HCT116 (cell line): Measurements from ENCODE around the gene EPHX1. TPM values are rescaled to one million over a fixed set of nuclear protein-coding genes. Genes with fewer than 3 reads are reported as not detected.

Source experiments
- ATAC-seq: fragments of 200-7000 bp; cut with Tn5 transposase; 2 replicates; pipeline ENCODE4 v1.9.1; 2020; ENCODE audit warnings: mild to moderate bottlenecking, moderate library complexity
- BruUV-seq: library from RNA; stranded (reverse); fragments of 400-500 nt; replicated peaks from 2 replicates; lab custom pipeline; 2021; lab: Mats Ljungman, UMichigan
- CTCF ChIA-PET: fragments of 300-600 bp; sonication (Branson Sonifier 250); formaldehyde crosslinking; loops from one replicate; lab custom pipeline; 2021; ENCODE audit warnings: antibody characterized with exemption; lab: Charles Lee
- POLR2A ChIA-PET: fragments of 300-600, 350-600 bp; sonication (Branson Sonifier 250); formaldehyde crosslinking; loops from one replicate; lab custom pipeline; 2021; ENCODE audit warnings: antibody characterized with exemption; lab: Charles Lee
- RAD21 ChIA-PET, 2 experiments: fragments of 300-600 bp; sonication (Branson Sonifier 250); formaldehyde crosslinking; loops; one replicate each; lab custom pipeline; 2023; ENCODE audit warnings: low total read pairs in 2 of 2; ENCODE audit not compliant: uncharacterized antibody in 2 of 2, unreplicated experiment in 2 of 2, low non-redundant PET in 1 of 2; lab: Charles Lee
- DNase-seq: peaks from one replicate; pipeline ENCODE4 v3.0.0-alpha.2; 2010; ENCODE audit warnings: low read depth, low spot score
- H2AFZ ChIP-seq: fragments of 200-600 bp; shearing (Covaris generic), sonication (generic); 2 replicates; pipeline ENCODE4 v1.6.1; 2017; ENCODE audit warnings: low read depth, mixed run types, mixed read lengths, antibody characterized with exemption, low read length; ENCODE audit not compliant: poor library complexity, severe bottlenecking
- H3K27ac ChIP-seq: 2 replicates; pipeline ENCODE4 v1.5.1; 2012; ENCODE audit warnings: low read depth, low read length
- H3K27me3 ChIP-seq: fragments of 200-600 bp; sonication (generic); 2 replicates; pipeline ENCODE4 v1.6.1; 2016; ENCODE audit warnings: mixed run types, low read length, mixed read lengths; ENCODE audit not compliant: insufficient read depth
- H3K36me3 ChIP-seq, 2 experiments: fragments of 200-500 bp in 1 of 2; fragments of 200-600 bp in 1 of 2; sonication (Bioruptor generic) in 1 of 2; sonication (generic) in 1 of 2; 2 replicates each; pipeline versions ENCODE4 v1.5.1 to v1.6.1; 2014 to 2016; ENCODE audit warnings: low read length in 2 of 2, inconsistent platforms in 1 of 2, mixed read lengths in 1 of 2, mixed run types in 1 of 2; ENCODE audit not compliant: insufficient read depth in 2 of 2, control insufficient read depth in 1 of 2
- H3K4me1 ChIP-seq, 2 experiments: fragments of 200-600 bp in 1 of 2; sonication (generic) in 1 of 2; 2 replicates each; pipeline versions ENCODE4 v1.5.1 to v1.6.1; 2012 to 2017; ENCODE audit warnings: low read length in 2 of 2, inconsistent platforms in 1 of 2, mild to moderate bottlenecking in 1 of 2, mixed read lengths in 1 of 2, mixed run types in 1 of 2, moderate library complexity in 1 of 2; ENCODE audit not compliant: insufficient read depth in 2 of 2, control insufficient read depth in 1 of 2
- H3K4me2 ChIP-seq: fragments of 200-600 bp; sonication (generic); 2 replicates; pipeline ENCODE4 v1.6.1; 2017; ENCODE audit warnings: mixed run types, low read length, mixed read lengths
- H3K4me3 ChIP-seq, 2 experiments: fragments of 200-600 bp in 1 of 2; sonication (generic) in 1 of 2; replicated peaks in 1 of 2; 2 replicates each; pipeline ENCODE4 v1.5.1; 2011 to 2016; ENCODE audit warnings: low read length in 2 of 2, control low read depth in 1 of 2, low read depth in 1 of 2, mild to moderate bottlenecking in 1 of 2, mixed read lengths in 1 of 2, mixed run types in 1 of 2
- H3K79me2 ChIP-seq: fragments of 200-600 bp; sonication (generic); 2 replicates; pipeline ENCODE4 v1.6.1; 2017; ENCODE audit warnings: mild to moderate bottlenecking, mixed run types, low read length, moderate library complexity, mixed read lengths; ENCODE audit not compliant: insufficient read depth
- H3K9ac ChIP-seq: fragments of 200-600 bp; sonication (generic); 2 replicates; pipeline ENCODE4 v1.6.1; 2016; ENCODE audit warnings: low read length, mixed read lengths
- H3K9me2 ChIP-seq: fragments of 200-600 bp; sonication (generic), shearing (Covaris generic); 2 replicates; pipeline ENCODE4 v1.6.1; 2017; ENCODE audit warnings: mixed run types, mild to moderate bottlenecking, moderate library complexity; ENCODE audit not compliant: insufficient read depth
- H3K9me3 ChIP-seq, 2 experiments: fragments of 200-500 bp in 1 of 2; fragments of 200-600 bp in 1 of 2; sonication (Bioruptor generic) in 1 of 2; sonication (generic) in 1 of 2; 2 replicates each; pipeline ENCODE4 v1.6.1; 2014 to 2017; ENCODE audit warnings: low read length in 2 of 2, mixed read lengths in 2 of 2, inconsistent platforms in 1 of 2, low read depth in 1 of 2, mild to moderate bottlenecking in 1 of 2, mixed run types in 1 of 2, moderate library complexity in 1 of 2; ENCODE audit not compliant: control insufficient read depth in 1 of 2, insufficient read depth in 1 of 2
- H4K20me1 ChIP-seq: fragments of 200-600 bp; sonication (generic), shearing (Covaris generic); 2 replicates; pipeline ENCODE4 v1.6.1; 2017; ENCODE audit warnings: mixed run types, mild to moderate bottlenecking, moderate library complexity; ENCODE audit not compliant: insufficient read depth
- ATF3 ChIP-seq: IDR thresholded peaks from 2 replicates; pipeline ENCODE4 v1.6.1; 2012
- CBX3 ChIP-seq: IDR thresholded peaks from 2 replicates; pipeline ENCODE4 v1.6.1; 2012; ENCODE audit warnings: low read depth
- CEBPB ChIP-seq: IDR thresholded peaks from 2 replicates; pipeline ENCODE4 v1.6.1; 2012; ENCODE audit warnings: low read depth
- CTCF ChIP-seq, 3 experiments: fragments of 200-600 bp in 1 of 3; sonication (generic) in 1 of 3; IDR thresholded peaks in 2 of 3; conservative IDR thresholded peaks in 1 of 3; 2 replicates each; pipeline ENCODE4 v1.5.1; 2012 to 2017; ENCODE audit warnings: low read depth in 2 of 3, low read length in 2 of 3, antibody characterized with exemption in 1 of 3, borderline replicate concordance in 1 of 3, control low read depth in 1 of 3, mild to moderate bottlenecking in 1 of 3, mixed read lengths in 1 of 3, mixed run types in 1 of 3, moderate library complexity in 1 of 3; ENCODE audit not compliant: insufficient read depth in 1 of 3
- EGR1 ChIP-seq: IDR thresholded peaks from 2 replicates; pipeline ENCODE4 v1.6.1; 2012; ENCODE audit warnings: low read depth
- ELF1 ChIP-seq: IDR thresholded peaks from 2 replicates; pipeline ENCODE4 v1.6.1; 2012; ENCODE audit warnings: low read depth, borderline replicate concordance
- EZH2 ChIP-seq: fragments of 200-600 bp; sonication (generic); IDR thresholded peaks from 2 replicates; pipeline ENCODE4 v1.6.1; 2017; ENCODE audit warnings: antibody characterized with exemption, mixed run types
- EZH2phosphoT487 ChIP-seq: fragments of 200-600 bp; IDR thresholded peaks from 2 replicates; pipeline ENCODE4 v1.6.1; 2018; ENCODE audit warnings: antibody characterized with exemption, borderline replicate concordance
- FOSL1 ChIP-seq: IDR thresholded peaks from 2 replicates; pipeline ENCODE4 v1.6.1; 2012; ENCODE audit warnings: low read depth
- JUND ChIP-seq: IDR thresholded peaks from 2 replicates; pipeline ENCODE4 v1.6.1; 2012
- POLR2A ChIP-seq: IDR thresholded peaks from 2 replicates; pipeline ENCODE4 v1.7.0; 2011; ENCODE audit warnings: borderline replicate concordance; ENCODE audit not compliant: insufficient read depth, insufficient read length; ENCODE audit errors: extremely low read depth
- POLR2AphosphoS5 ChIP-seq: IDR thresholded peaks from 2 replicates; pipeline ENCODE4 v1.6.1; 2011; ENCODE audit warnings: mild to moderate bottlenecking, low read depth, low read length, moderate library complexity
- REST ChIP-seq: IDR thresholded peaks from 2 replicates; pipeline ENCODE4 v1.6.1; 2012; ENCODE audit warnings: low read depth
- SIN3A ChIP-seq: IDR thresholded peaks from 2 replicates; pipeline ENCODE4 v1.6.1; 2012; ENCODE audit warnings: low read depth
- SP1 ChIP-seq: IDR thresholded peaks from 2 replicates; pipeline ENCODE4 v1.6.1; 2012; ENCODE audit warnings: low read depth
- SRF ChIP-seq: IDR thresholded peaks from 2 replicates; pipeline ENCODE4 v1.6.1; 2012; ENCODE audit warnings: low read depth
- ZFX ChIP-seq: fragments of 450-650 bp; IDR thresholded peaks from 2 replicates; pipeline ENCODE4 v1.6.1; 2017
- ZNF274 ChIP-seq: fragments of 200-500 bp; sonication (Bioruptor generic); IDR thresholded peaks from 2 replicates; pipeline ENCODE4 v1.6.1; 2014; ENCODE audit warnings: mild to moderate bottlenecking, low read depth, low read length, inconsistent platforms
- intact Hi-C: fragments of 100-400 bp; cut with micrococcal nuclease; formaldehyde crosslinking; loops from 2 replicates; pipeline ENCODE4 v1.10.0; 2022
- total RNA-seq: library from RNA; stranded (reverse); gene quantifications from one replicate; pipeline ENCODE4 v1.2.1, GENCODE V29; 2021; ENCODE audit not compliant: unreplicated experiment

EPHX1 gene
- total RNA-seq, 1 experiment from 2014 or later: 44.6 TPM

- ChIA-PET RAD21 (no interaction called here), CTCF (no interaction called here), POLR2A (no interaction called here)
- no peaks in the 10 kb centered on the region for H4K20me1 ChIP-seq
- ATAC-seq (no peak), DNase-seq (no peak)
- no peaks in the 10 kb centered on the region for H3K27me3 ChIP-seq
- no TSS peak for BruUV-seq
- intact Hi-C loops: no loop called here
- no peak overlapping the region for H3K9ac ChIP-seq
- H3K79me2 ChIP-seq: no peaks in the 10 kb centered on the region
- no peak for TF ChIP-seq CTCF (IDR thresholded peaks at IDR 0.05 in 2 of 3, conservative IDR thresholded peaks at IDR 0.05 in 1 of 3; ENCODE audit: borderline replicate concordance in 1 of 3, insufficient read depth in 1 of 3, low read depth in 2 of 3, low read length in 2 of 3)
- no peak overlapping the region for H3K4me2 ChIP-seq
- no peak overlapping the region for H2AFZ ChIP-seq
- H3K27ac ChIP-seq: no peak overlapping the region
- H3K36me3 ChIP-seq: peaks cover 3 to 18% of the 10 kb centered on the region in 2 experiments; a peak in 2 of 4 replicates
- H3K4me3 ChIP-seq: no peak overlapping the region
- H3K9me2 ChIP-seq: no peaks in the 10 kb centered on the region
- no peaks in the 10 kb centered on the region for H3K9me3 ChIP-seq
- peaks cover 59 to 74% of the 10 kb centered on the region in 2 experiments for H3K4me1 ChIP-seq
Measured at GRCh38 chr1:225873281-225873850, 63.4 kb downstream of the EPHX1 start.

- no peaks in the 10 kb centered on the region for H3K27me3 ChIP-seq
- H3K4me1 ChIP-seq: peaks cover 62 to 77% of the 10 kb centered on the region in 2 experiments
- no TSS peak for BruUV-seq
- ChIA-PET CTCF (no interaction called here), RAD21 (no interaction called here), POLR2A (no interaction called here)
- H3K27ac ChIP-seq: peak overlapping the region; percentile 91
- ATAC-seq: no peak
- no peaks in the 10 kb centered on the region for H3K9me3 ChIP-seq
- H3K4me3 ChIP-seq: no peak overlapping the region
- peak overlapping the region; percentile 62; the same call in 1 of the 2 replicates for H3K9ac ChIP-seq
- peaks cover under 1 to 18% of the 10 kb centered on the region in 2 experiments; a peak in 2 of 4 replicates for H3K36me3 ChIP-seq
- no peaks in the 10 kb centered on the region for H3K79me2 ChIP-seq
- DNase-seq: no peak
- intact Hi-C loops: no loop called here
- no peak overlapping the region for H2AFZ ChIP-seq
- H3K4me2 ChIP-seq: peak overlapping the region; percentile 89
- H4K20me1 ChIP-seq: no peaks in the 10 kb centered on the region
- no peaks in the 10 kb centered on the region for H3K9me2 ChIP-seq
- no peak for TF ChIP-seq EGR1
- no peak for TF ChIP-seq POLR2AphosphoS5
- TF ChIP-seq SRF: no peak
- TF ChIP-seq EZH2: no peak
- TF ChIP-seq REST: no peak
- TF ChIP-seq EZH2phosphoT487: no peak
- TF ChIP-seq FOSL1: no peak
- no peak for TF ChIP-seq ZNF274
- no peak for TF ChIP-seq ELF1
- no peak for TF ChIP-seq JUND
- no peak for TF ChIP-seq SIN3A
- no peak for TF ChIP-seq ZFX
- no peak for TF ChIP-seq SP1
- no peak for TF ChIP-seq CEBPB
- TF ChIP-seq ATF3: no peak
- no peak for TF ChIP-seq CBX3
- TF ChIP-seq POLR2A: no peak
Measured at GRCh38 chr1:225874431-225874830, 64.5 kb downstream of the EPHX1 start.
